Panc1 (cell line): ENCODE measurements around the gene CAPN2. TPM values are rescaled to one million over a fixed set of nuclear protein-coding genes. Genes with fewer than 3 reads are reported as not detected.

Experiments used
- ATAC-seq: fragments of 200-7000 bp; cut with Tn5 transposase; 2 replicates; pipeline ENCODE4 v1.9.1; 2020; ENCODE audit warnings: mild to moderate bottlenecking, moderate library complexity
- BruUV-seq: library from RNA; stranded (reverse); fragments of 400-500 nt; replicated peaks from 2 replicates; lab custom pipeline; 2021; lab: Mats Ljungman, UMichigan
- CTCF ChIA-PET: fragments of 300-600 bp; sonication (Branson Sonifier 250); formaldehyde crosslinking; loops from one replicate; lab custom pipeline; 2022; ENCODE audit warnings: antibody characterized with exemption; lab: Charles Lee
- POLR2A ChIA-PET: fragments of 300-600 bp; sonication (Branson Sonifier 250); formaldehyde crosslinking; loops from one replicate; lab custom pipeline; 2022; ENCODE audit warnings: antibody characterized with exemption; lab: Charles Lee
- DNase-seq: peaks from one replicate; pipeline ENCODE4 v3.0.0-alpha.2; 2010; ENCODE audit warnings: low read depth, low spot score
- H3K27ac ChIP-seq: 2 replicates; pipeline ENCODE4 v1.5.1; 2011; ENCODE audit warnings: mild to moderate bottlenecking, low read length, inconsistent platforms
- H3K27me3 ChIP-seq: fragments of 200-500 bp; sonication (Bioruptor generic); 2 replicates; pipeline ENCODE4 v1.6.0; 2014; ENCODE audit warnings: low read length, inconsistent platforms; ENCODE audit not compliant: control insufficient read depth, insufficient read depth
- H3K36me3 ChIP-seq: fragments of 200-500 bp; sonication (Bioruptor generic); 2 replicates; pipeline ENCODE4 v1.5.1; 2014; ENCODE audit warnings: inconsistent platforms, mild to moderate bottlenecking, low read length, moderate library complexity; ENCODE audit not compliant: control insufficient read depth, insufficient read depth
- H3K4me1 ChIP-seq: 2 replicates; pipeline ENCODE4 v1.5.1; 2011; ENCODE audit warnings: inconsistent platforms, mild to moderate bottlenecking, low read length, moderate library complexity; ENCODE audit not compliant: control insufficient read depth, insufficient read depth
- H3K4me3 ChIP-seq, 2 experiments: 2 replicates each; pipeline ENCODE4 v1.5.1; 2011 to 2012; ENCODE audit warnings: low read depth in 2 of 2, low read length in 2 of 2, mild to moderate bottlenecking in 2 of 2, inconsistent platforms in 1 of 2, moderate library complexity in 1 of 2
- H3K9me3 ChIP-seq: fragments of 200-500 bp; sonication (Bioruptor generic); 2 replicates; pipeline ENCODE4 v1.5.1; 2014; ENCODE audit warnings: low read depth, mild to moderate bottlenecking, inconsistent platforms, low read length, moderate library complexity; ENCODE audit not compliant: control insufficient read depth, insufficient read depth
- CTCF ChIP-seq: fragments of 450-650 bp; IDR thresholded peaks from 2 replicates; pipeline ENCODE4 v1.5.1; 2017; ENCODE audit warnings: mild to moderate bottlenecking
- POLR2AphosphoS5 ChIP-seq: IDR thresholded peaks from 2 replicates; pipeline ENCODE4 v1.6.1; 2012; ENCODE audit warnings: mild to moderate bottlenecking, low read depth, low read length, moderate library complexity
- REST ChIP-seq, 2 experiments: IDR thresholded peaks; 2 replicates each; pipeline ENCODE4 v1.6.1; 2011 to 2012; ENCODE audit warnings: low read depth in 2 of 2, control low read depth in 1 of 2, low read length in 1 of 2, mild to moderate bottlenecking in 1 of 2, moderate library complexity in 1 of 2; ENCODE audit not compliant: insufficient read depth in 1 of 2
- SIN3A ChIP-seq: IDR thresholded peaks from 2 replicates; pipeline ENCODE4 v1.6.1; 2012; ENCODE audit warnings: low read depth, mild to moderate bottlenecking, low read length, moderate library complexity, borderline replicate concordance; ENCODE audit not compliant: insufficient read depth
- TCF7L2 ChIP-seq: IDR thresholded peaks from 2 replicates; pipeline ENCODE4 v1.6.1; 2011; ENCODE audit warnings: mild to moderate bottlenecking, low read depth, low read length, inconsistent platforms
- in situ Hi-C: cut with HindIII; loops from 2 replicates; pipeline ENCODE4 v1.10.0; 2016; ENCODE audit warnings: low sequenced_read_pairs, low pct_unique_long_range_greater_than_20kb
- intact Hi-C: fragments of 100-400 bp; cut with micrococcal nuclease; formaldehyde crosslinking; loops from one replicate; pipeline ENCODE4 v1.10.0; 2022; ENCODE audit not compliant: unreplicated experiment
- total RNA-seq: library from RNA; stranded (reverse); gene quantifications from one replicate; pipeline ENCODE4 v1.2.1, GENCODE V29; 2021; ENCODE audit not compliant: unreplicated experiment

Gene CAPN2
- total RNA-seq, 1 experiment from 2014 or later, result 171 TPM

GRCh38 chr1:223684488-223684792 is 27.9 kb upstream of the CAPN2 start:
- POLR2A ChIA-PET, result no interaction called here
- in situ Hi-C loops (no loop called here), intact Hi-C loops (loop anchor here (2.0 kb wide), 2 partner anchors 154 to 552 kb away; no protein-coding TSS in a partner anchor)
- H3K4me1 ChIP-seq, result no peaks in the 10 kb centered on the region
- TF ChIP-seq CTCF (peak; percentile 26), REST (IDR thresholded peaks at IDR 0.05; ENCODE audit: insufficient read depth in 1 of 2, low read depth in 2 of 2, low read length in 1 of 2) (no peak), SIN3A (no peak)
- no peak overlapping the region for H3K4me3 ChIP-seq
- no peaks in the 10 kb centered on the region for H3K27me3 ChIP-seq
- H3K9me3 ChIP-seq, result no peaks in the 10 kb centered on the region
- DNase-seq (no peak), ATAC-seq (peak; percentile 26)
- CTCF ChIA-PET, result interaction anchor here (0.8 to 1.8 kb wide), 5 partner anchors 128 to 551 kb away, joined by 3 to 16 read pairs (median 4); no protein-coding TSS in a partner anchor
- H3K27ac ChIP-seq, result no peak overlapping the region
- no TSS peak for BruUV-seq
- no peaks in the 10 kb centered on the region for H3K36me3 ChIP-seq

GRCh38 chr1:223691121-223691520 is 21.2 kb upstream of the CAPN2 start:
- Histone ChIP-seq H3K27me3 (no peaks in the 10 kb centered on the region), H3K27ac (no peak overlapping the region), H3K36me3 (no peaks in the 10 kb centered on the region), H3K4me1 (no peaks in the 10 kb centered on the region), H3K9me3 (no peaks in the 10 kb centered on the region), H3K4me3 (no peak overlapping the region)
- no TSS peak for BruUV-seq
- ChIA-PET CTCF (no interaction called here), POLR2A (no interaction called here)
- in situ Hi-C loops (no loop called here), intact Hi-C loops (no loop called here)
- ATAC-seq (no peak), DNase-seq (no peak)
- TF ChIP-seq CTCF (no peak), SIN3A (no peak), REST (IDR thresholded peaks at IDR 0.05; ENCODE audit: insufficient read depth in 1 of 2, low read depth in 2 of 2, low read length in 1 of 2) (no peak), TCF7L2 (no peak), POLR2AphosphoS5 (no peak)
